Epithelial cell of proximal tubule (primary cell): ENCODE measurements around the gene TNKS2. TPM values are rescaled to one million over a fixed set of nuclear protein-coding genes. Genes with fewer than 3 reads are reported as not detected.
A peak's percentile ranks its signal among the peaks of the same experiment; 100 is the strongest.
"Not testable (repeated sequence)": the region's sequence is repeated elsewhere in the genome, so short reads cannot be mapped to it uniquely, and the experiment has no call there.

Experiments used
- DNase-seq: peaks from one replicate; pipeline ENCODE4 v3.0.0-alpha.2; 2011; ENCODE audit warnings: low read depth
- H3K4me3 ChIP-seq: 2 replicates; pipeline ENCODE4 v1.5.1; 2011; ENCODE audit warnings: low read depth, mild to moderate bottlenecking, low read length
- total RNA-seq: library from RNA; depleted of rRNA; stranded (reverse); fragments of >200 nt; gene quantifications from 2 replicates; pipeline ENCODE4 v1.2.3, GENCODE V29; 2015
- TF ChIP-seq, protein P1 (sequence below): conservative IDR thresholded peaks from 2 replicates; pipeline ENCODE4 v1.5.1; 2012; ENCODE audit warnings: low read depth, mild to moderate bottlenecking, low read length

TNKS2 gene
- total RNA-seq, 1 donor from 2014 or later, result 25.1 TPM

DNA sequence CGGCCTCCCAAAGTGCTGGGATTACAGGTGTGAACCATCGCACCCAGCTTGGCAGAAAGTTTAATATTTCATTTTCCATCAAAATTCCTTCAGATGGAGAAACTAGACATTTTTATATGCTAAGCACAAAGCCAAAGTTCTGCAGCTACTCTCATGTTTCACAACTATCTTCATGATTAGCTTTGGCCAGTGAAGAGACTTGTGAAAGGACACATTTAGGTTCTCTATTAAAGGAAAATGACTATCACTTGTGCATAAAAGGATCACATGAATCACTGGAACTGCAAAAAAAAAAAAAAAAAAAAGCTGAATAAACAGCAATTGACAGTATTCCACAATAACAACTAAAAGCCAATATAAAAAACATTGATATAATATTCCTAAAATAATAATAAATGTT is 94.8 kb downstream of the TNKS2 start:
- DNase-seq, result no peak
- H3K4me3 ChIP-seq, result no peak overlapping the region
- TF ChIP-seq, protein P1, sequence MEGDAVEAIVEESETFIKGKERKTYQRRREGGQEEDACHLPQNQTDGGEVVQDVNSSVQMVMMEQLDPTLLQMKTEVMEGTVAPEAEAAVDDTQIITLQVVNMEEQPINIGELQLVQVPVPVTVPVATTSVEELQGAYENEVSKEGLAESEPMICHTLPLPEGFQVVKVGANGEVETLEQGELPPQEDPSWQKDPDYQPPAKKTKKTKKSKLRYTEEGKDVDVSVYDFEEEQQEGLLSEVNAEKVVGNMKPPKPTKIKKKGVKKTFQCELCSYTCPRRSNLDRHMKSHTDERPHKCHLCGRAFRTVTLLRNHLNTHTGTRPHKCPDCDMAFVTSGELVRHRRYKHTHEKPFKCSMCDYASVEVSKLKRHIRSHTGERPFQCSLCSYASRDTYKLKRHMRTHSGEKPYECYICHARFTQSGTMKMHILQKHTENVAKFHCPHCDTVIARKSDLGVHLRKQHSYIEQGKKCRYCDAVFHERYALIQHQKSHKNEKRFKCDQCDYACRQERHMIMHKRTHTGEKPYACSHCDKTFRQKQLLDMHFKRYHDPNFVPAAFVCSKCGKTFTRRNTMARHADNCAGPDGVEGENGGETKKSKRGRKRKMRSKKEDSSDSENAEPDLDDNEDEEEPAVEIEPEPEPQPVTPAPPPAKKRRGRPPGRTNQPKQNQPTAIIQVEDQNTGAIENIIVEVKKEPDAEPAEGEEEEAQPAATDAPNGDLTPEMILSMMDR, result no peak

DNA sequence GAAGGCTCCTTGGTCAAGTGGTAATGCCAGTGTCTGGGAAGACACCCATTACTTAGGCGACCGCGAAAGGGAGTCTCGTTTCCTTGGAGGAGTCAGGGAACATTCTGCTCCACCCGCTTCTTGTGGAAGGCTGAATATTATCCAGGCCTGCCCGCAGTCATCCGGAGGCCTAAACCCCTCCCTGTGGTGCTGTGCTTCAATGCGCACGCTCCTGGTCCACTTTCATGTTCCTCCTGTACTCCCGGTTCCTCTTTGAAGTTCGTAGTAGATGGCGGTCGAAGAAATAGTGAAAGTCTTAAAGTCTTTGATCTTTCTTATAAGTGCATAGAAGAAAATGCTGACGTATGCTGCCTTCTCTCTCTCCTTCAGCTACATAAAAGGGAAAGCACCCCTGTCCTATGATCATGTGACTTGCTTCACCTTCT is 96.0 kb downstream of the TNKS2 start:
- DNase-seq, H3K4me3 ChIP-seq: not testable (repeated sequence)

DNA sequence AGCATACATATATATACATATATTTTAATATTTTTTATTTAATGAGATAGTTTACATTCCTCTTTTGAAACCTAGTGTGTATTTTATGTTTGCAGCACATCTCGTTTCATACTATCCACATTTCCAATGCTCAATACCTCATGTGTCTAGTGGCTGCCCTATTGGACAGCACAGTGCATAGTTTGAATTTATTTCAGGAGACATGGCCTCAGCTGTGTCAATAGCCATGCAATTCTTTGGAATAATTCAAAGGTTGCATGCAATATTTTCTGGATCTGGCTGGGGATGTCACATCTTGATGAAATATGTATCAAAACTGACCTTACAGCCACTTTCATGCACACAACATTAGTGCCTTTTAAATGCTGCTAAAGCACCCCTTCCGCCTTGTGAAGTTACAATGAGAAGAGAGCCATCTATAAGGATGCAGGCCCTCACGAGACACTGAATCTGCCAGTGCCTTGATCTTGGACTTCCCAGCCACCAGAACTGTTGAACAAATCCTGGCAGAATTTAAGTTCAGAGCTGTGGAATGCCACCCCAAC is 98.1 kb downstream of the TNKS2 start:
- TF ChIP-seq, protein P1, result no peak
- no peak overlapping the region for H3K4me3 ChIP-seq
- DNase-seq, result no peak

DNA sequence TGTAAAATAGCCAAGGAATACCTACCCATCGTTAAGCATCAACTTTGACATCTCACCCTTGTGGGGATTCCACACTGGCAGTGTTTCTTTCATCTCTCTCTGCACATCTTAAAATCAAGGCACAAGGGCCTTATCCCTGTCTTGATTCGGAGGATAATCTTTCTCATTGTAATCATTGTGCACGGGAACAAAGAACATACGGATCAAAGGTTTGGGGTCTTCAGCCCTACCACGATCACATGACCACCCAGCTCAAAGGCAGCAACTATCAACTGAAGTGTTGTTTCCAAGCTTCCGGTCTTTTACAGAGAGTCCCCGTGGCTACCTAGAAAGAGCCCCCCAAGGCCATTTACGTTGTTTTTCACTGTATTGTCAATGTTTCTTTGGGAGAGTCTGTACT is 99.2 kb downstream of the TNKS2 start:
- TF ChIP-seq, protein P1, result no peak
- no peak overlapping the region for H3K4me3 ChIP-seq
- DNase-seq, result no peak

DNA sequence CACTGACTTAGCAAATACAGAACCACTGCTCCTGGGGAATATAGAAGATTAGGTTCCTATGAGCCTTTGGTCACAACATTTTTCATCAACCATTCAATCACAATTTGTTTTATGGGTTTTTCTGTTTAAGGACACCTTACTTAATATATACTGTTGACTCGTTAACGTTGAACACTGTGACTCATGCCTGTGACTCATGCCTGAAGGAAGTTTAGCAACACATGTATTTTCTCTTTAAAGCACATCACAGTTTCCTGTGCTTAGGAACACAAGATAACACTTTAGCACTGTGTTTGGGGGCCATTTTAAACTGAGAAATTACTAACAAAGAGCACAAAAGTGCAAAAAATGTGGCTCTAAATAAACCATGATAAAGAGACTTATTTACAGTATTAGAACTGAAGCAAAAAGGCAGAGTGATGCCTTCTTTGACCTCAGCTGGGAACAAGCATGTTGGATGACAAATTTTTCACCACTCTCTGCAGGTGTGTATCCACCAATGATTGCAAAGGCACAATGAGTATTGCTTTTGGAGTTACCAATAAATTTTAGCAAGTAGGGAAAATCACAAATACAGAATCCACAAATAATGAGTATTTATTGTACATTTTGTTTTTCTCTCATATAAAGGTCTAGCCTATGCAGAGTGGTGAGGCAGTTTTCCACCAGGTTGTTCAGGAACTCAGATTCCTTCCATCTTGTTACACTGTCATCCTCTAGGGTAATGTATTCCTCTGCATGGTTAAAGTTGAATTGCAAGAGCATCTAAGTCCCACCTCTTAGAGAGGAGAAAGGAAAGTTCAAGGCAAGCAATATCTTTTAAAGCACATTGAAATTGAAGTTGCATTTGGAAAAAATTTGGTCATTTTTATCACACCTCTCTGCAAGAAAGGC is 103.8 kb downstream of the TNKS2 start:
- DNase-seq, result peak; percentile 76
- no peak overlapping the region for H3K4me3 ChIP-seq
- TF ChIP-seq, protein P1, result no peak

DNA sequence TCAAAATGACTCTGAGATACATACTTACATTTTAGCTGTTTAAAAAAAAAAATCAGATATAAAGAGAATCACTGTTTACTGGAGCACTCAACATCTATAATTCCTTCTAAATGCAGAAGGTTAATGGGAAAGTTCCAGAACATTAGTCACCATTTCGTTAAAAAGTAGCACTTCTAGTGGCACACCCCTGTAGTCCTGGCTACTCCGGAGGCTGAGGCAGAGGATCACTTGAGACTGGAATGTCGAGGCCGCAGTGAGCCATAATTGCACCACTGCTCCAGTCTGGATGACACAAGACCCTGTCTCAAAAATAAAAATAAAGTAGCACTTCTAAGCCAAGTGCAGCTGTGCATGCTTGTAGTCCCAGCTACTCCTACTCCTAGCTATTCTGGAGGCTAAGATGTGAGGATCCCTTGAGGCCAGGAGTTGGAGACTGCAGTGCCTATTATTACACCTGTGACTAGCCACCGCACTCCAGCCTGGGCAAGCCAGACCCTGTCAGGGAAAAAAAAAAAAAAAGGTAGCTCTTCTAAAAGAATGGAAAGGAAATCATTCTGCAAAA is 108.9 kb downstream of the TNKS2 start:
- TF ChIP-seq, protein P1, result no peak
- no peak overlapping the region for H3K4me3 ChIP-seq
- no peak for DNase-seq

DNA sequence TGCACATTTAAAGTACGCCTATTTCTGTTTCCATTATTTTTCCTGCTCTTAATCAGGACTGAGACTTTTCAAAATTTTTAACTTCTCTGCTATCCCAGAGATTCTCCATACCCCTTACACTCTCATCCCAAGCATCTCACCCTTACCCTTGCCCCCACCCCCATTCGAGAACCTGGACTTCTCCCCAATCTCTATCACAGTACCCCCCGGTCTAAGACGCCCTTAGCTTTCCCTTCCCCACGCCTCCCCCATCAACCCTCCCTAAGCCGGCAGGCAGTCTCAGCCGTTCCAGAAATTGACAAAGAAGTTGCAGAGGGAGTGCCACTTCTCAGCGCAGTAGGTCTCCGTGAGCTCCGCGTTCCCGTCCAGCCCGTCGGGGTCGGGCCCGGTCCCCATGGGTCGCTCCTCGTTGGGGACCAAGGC is 109.7 kb downstream of the TNKS2 start:
- H3K4me3 ChIP-seq, result peak overlapping the region; percentile 76
- DNase-seq, result no peak
- TF ChIP-seq, protein P1, result no peak
